ENCODE measurements around the gene GHITM.
"Not testable (repeated sequence)": the region's sequence is repeated elsewhere in the genome, so short reads cannot be mapped to it uniquely, and the experiment has no call there.

Gene GHITM

DNA sequence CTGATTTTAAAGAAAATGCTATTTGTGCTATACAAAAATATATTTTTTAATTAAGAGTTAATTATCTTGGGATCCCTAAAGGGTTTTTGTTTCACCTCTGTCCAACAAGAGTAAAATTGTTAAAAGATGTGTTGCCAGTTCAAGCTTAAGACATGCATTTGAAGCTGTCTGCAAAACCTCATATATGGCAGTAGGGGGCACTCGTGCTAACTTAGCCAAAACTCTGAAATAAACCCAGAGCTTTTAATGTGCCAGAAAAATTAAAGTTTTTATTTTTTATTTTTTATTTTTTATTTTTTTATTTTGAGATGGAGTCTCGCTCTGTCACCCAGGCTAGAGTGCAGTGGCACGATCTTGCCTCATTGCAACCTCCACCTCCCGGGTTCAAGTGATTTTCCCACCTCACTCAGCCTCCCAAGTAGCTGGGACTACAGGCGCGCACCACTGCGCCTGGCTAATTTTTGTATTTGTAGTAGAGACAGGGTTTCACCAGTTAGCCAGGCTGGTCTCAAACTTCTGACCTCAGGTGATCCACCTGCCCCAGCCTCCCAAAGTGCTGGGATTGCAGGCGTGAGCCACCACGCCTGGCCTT is 8.8 kb downstream of the GHITM start:
- DNase-seq = not testable (repeated sequence)

- DNase-seq = no peak
Measured at GRCh38 chr10:84149854-84150253, 10.5 kb downstream of the GHITM start.

DNA sequence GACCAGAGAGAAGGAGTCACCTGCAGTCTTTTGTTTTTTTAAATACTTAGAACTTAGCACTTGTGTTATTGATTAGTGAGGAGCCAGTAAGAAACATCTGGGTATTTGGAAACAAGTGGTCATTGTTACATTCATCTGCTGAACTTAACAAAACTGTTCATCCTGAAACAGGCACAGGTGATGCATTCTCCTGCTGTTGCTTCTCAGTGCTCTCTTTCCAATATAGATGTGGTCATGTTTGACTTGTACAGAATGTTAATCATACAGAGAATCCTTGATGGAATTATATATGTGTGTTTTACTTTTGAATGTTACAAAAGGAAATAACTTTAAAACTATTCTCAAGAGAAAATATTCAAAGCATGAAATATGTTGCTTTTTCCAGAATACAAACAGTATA is 13.5 kb downstream of the GHITM start:
- no peak for DNase-seq

- DNase-seq = no peak
Measured at GRCh38 chr10:84155521-84155920, 16.2 kb downstream of the GHITM start.

DNA sequence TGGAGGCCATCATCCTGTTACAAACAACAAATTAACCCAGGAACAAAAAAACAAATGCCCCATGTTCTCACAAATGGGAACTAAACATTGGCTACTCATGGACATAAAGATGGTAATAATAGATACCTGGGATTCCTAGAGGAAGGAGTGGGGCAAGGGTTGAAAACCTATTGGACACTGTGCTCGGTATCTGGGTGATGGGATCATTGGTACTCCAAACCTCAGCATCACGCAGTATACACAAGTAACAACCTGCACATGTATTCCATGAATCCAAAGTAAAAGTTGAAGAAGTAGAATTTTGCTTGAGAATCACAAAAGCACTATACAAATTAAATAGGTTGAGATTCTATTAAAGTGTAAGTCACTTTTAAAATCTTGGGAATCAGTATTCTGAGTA is 16.7 kb downstream of the GHITM start:
- no peak for DNase-seq

DNA sequence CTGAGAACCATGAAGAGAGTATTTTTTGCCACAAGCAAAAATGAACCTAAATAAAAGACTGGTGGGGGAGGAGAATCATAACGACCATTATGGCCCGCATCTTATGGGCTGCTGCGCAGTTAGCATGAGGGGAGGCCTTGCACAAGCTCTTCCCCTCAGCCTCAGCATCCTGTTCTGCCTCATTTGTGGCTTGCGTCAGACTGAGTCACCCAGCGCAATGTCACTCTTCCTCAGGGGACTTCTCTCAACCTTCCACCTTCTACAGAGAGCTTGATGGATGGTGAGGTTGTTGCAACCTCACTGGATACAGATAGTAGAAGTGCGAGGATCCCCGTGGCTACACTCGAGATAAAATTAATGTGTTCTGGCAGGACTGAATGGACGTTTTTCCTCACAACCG is 17.5 kb downstream of the GHITM start:
- no peak for DNase-seq

GRCh38 chr10:84158061-84158460 is 18.8 kb downstream of the GHITM start:
- DNase-seq = no peak

DNA sequence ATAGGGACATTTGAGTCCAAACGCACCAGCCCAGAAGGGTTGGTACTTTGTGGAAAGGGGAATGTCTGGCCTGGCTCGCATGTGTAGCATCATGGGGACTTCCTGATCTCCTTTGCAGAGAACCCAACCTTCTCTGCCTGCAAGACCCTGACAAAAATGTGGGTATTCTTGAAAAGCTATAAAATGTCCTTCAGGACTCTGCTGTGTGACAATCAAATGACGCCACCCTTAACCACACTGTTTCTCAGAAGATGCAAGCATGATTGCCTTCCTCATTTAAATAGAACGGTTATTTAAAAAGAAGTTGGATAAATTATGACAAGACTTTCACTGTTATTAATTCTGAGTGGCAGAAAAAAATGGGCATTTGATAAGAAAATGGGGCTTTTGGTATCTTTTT is 19.2 kb downstream of the GHITM start:
- DNase-seq = no peak

DNA sequence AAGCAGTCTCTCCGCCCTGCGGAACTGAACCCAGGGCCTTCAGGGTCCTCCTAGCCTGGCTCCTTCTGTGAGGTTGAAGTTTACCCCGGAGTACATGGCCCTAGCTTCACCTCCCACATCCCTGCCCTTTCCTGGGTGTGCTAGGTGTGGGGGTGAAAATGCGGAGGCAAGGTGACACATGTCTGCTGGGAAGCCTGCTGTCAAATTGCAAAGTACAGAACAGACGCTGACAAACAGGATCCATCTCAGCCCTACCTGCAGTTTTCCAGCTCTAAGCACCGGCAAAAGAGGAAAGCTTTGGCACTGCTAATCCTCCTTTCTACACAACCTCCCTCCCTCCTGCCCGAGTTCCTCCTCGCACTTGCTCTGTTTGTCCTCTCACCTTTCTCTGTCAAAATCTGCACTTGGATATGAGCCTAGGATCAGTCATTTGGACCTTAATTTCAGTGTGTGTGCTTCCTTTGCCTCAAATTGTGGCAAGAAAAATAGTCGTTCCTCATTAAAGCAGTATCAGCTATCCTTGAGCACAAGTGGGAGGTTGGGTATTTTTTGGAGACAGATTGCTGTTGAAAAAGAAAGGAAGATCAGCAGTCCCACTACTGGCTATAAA is 19.9 kb downstream of the GHITM start:
- no peak for DNase-seq

GRCh38 chr10:84160663-84161362 is 21.5 kb downstream of the GHITM start:
- no peak for DNase-seq

- DNase-seq = no peak
Measured at GRCh38 chr10:84163996-84164395, 24.7 kb downstream of the GHITM start.

DNA sequence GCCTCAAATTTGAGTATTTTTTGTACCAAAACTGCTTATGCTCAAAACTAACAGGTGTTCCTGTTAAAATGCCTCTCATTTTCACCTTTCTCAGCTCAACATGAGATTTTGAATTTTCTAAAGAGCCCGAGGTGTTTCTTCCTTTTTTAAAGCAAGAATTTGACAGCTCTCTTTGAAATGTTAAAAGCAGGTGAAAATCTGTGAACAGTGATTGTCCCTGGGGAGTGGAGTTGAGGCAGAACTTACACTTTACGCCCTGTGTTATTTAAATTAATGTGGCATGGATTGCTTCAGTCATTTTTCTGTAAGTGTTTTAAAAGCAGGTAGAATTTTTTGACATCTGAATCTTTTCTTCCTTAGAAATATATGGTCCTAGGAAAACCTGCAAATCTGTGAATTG is 25.1 kb downstream of the GHITM start:
- DNase-seq = no peak

GRCh38 chr10:84166620-84167288 is 27.4 kb downstream of the GHITM start:
- DNase-seq = no peak

GRCh38 chr10:84167289-84167653 is 28.0 kb downstream of the GHITM start:
- not testable (repeated sequence) for DNase-seq

GRCh38 chr10:84168382-84168781 is 29.1 kb downstream of the GHITM start:
- not testable (repeated sequence) for DNase-seq

- DNase-seq = not testable (repeated sequence)
Measured at GRCh38 chr10:84171237-84171636, 31.9 kb downstream of the GHITM start.

DNA sequence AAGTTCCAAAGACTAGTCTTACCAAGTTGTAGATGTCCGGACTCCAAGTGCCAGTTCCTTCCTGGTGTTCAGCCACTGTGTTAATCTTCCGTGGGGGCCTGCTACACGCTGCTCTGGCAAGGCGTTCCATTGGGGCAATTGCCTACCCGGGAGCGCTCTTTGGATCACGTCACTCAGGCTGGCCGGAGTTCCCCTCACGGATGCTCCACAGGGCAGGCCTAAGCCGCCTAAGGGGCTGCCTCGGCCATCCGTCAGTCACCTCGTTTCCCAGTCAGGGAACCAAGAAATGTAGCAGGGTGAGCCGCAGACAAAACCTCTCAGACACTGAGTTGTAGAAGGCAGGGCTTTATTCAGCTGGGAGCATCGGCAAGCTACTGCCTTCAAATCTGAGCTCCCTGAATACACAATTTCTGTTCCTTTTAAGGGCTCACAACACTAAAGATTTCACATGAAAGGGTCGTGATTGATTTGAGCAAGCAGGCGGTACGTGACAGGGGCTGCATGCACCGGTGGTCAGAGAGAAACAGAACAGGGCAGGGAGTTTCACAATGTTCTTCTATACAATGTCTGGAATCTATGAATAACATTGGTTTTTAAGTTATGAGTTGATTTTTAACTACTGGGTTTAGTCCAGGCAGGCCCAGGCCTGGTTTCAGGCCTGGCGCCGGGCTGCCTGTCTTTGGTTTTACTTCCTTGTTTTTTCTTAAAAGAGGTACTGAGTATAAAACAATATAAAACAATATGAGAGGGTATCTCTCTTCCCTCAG is 32.6 kb downstream of the GHITM start:
- not testable (repeated sequence) for DNase-seq

DNA sequence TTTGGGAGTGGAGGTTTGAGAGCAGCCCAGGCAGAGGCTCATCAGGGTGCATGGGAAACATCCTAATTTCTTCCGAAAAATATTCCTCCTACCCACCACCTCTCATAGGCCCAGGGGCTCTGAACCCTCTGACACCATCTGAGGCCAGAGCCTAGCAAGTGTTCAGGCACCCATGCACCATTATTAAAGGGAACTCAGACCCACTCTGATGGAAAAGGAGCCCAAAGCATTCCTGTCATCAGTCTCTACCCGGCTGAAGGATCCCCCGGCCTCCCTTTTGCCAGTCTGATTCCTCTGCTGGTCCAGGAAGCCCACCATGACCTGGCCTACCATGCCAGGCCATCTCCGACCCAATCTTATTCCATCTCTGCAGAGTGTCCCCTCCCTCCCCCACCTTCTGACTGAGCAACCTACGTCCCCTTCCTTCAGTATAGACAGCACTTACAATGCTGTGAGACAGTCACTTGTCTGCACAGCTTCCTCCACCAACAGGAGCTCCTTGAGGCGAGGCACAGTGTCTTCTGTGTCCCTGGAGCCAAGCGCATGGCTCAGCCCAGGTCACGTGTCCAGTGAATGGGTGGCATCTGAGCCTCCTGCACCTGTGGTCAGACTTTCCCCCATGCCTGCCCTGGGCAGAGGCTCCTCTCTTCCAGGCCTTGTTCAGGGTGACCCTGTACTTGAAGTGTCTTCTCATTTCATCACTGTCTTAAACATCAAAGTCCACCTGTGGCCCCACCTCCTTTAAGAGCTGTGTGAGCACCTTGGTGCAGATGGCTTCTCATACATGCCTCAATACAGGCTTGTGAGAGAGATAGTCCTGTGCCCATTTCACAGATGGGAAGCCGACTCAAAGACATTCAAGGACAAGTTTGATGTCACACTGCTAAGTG is 33.4 kb downstream of the GHITM start:
- no peak for DNase-seq

GRCh38 chr10:84173501-84173929 is 34.2 kb downstream of the GHITM start, which contains the start of gene GPR15LG:
GPR15LG (plus strand) TSS chr10:84173801; CDS start chr10:84173852, 51 bp downstream.
- no peak for DNase-seq

DNA sequence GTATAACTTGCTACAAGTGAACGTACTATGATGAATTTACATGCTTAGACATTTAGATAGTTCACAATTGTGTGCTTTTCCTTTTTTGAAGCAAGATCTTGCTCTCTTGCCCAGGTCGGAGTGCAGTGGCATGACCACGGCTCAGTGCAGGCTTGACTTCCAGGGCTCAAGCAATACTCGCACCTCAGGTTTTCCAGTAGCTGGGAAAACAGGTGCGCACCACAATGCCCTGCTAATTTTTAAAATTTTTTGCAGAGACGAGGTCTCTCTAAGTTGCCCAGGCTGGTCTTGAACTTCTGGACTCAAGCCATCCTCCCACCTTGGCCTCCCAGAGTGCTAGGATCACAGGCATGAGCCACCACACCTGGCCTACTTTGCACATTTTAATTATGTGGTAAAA is 36.1 kb downstream of the GHITM start:
- no peak for DNase-seq

- DNase-seq = no peak
Measured at GRCh38 chr10:84176351-84176750, 37.0 kb downstream of the GHITM start.

Measured in activated CD4-positive, CD25-positive, alpha-beta regulatory T cell (primary cell).